GM12878 (cell line): Measurements from ENCODE around the gene MED13L. TPM values are rescaled to one million over a fixed set of nuclear protein-coding genes. Genes with fewer than 3 reads are reported as not detected.

Source experiments
- ATAC-seq: fragments of 200-7000 bp; cut with Tn5 transposase; 3 replicates; pipeline ENCODE4 v1.9.1; 2020; ENCODE audit warnings: mild to moderate bottlenecking, moderate library complexity
- BruUV-seq: library from RNA; stranded (reverse); fragments of 400-500 nt; replicated peaks from 2 replicates; lab custom pipeline; 2021; lab: Mats Ljungman, UMichigan
- CTCF ChIA-PET: fragments of 300-600 bp; sonication (Branson Sonifier 250); formaldehyde crosslinking; extraction: SDS; loops from one replicate; lab custom pipeline; 2021; ENCODE audit warnings: inconsistent platforms; lab: Yijun Ruan, JAX
- POLR2A ChIA-PET: fragments of 350-600 bp; formaldehyde crosslinking; extraction: SDS; loops from one replicate; lab custom pipeline; 2021; ENCODE audit warnings: inconsistent platforms; lab: Charles Lee
- RAD21 ChIA-PET: fragments of 300-600 bp; sonication (Branson Sonifier 250); formaldehyde crosslinking; loops from one replicate; lab custom pipeline; 2023; ENCODE audit warnings: antibody characterized with exemption; ENCODE audit not compliant: unreplicated experiment; lab: Charles Lee
- SMC1A ChIA-PET: fragments of 300-600 bp; sonication (Branson Sonifier 250); formaldehyde crosslinking; loops from one replicate; lab custom pipeline; 2023; ENCODE audit not compliant: unreplicated experiment, uncharacterized antibody; lab: Charles Lee
- DNase-seq: peaks from one replicate; pipeline ENCODE4 v3.0.0-alpha.2; 2011; ENCODE audit warnings: low read depth, low spot score
- FAIRE-seq: peaks from 3 replicates; lab custom pipeline; 2011; peaks lifted over from hg19 to GRCh38; lab: Jason Lieb, UNC
- H2AFZ ChIP-seq: 2 replicates; pipeline ENCODE4 v1.6.0; 2011; ENCODE audit warnings: low read depth, low read length, control low read depth; ENCODE audit not compliant: control insufficient read depth
- H3K27ac ChIP-seq: 2 replicates; pipeline ENCODE4 v1.5.1; 2011; ENCODE audit warnings: control low read depth; ENCODE audit not compliant: control insufficient read depth, insufficient read depth
- H3K27me3 ChIP-seq, 2 experiments: replicated peaks in 1 of 2; 2 replicates each; pipeline versions ENCODE4 v1.6.0 to v1.6.1; 2011; ENCODE audit warnings: low read length in 1 of 2; ENCODE audit not compliant: control insufficient read depth in 2 of 2, insufficient read depth in 2 of 2
- H3K36me3 ChIP-seq, 2 experiments: 2 replicates each; pipeline ENCODE4 v1.5.1; 2011; ENCODE audit warnings: low read length in 1 of 2; ENCODE audit not compliant: control insufficient read depth in 2 of 2, insufficient read depth in 2 of 2
- H3K4me1 ChIP-seq: 2 replicates; pipeline ENCODE4 v1.6.1; 2011; ENCODE audit warnings: mild to moderate bottlenecking, low read length, moderate library complexity, mixed read lengths; ENCODE audit not compliant: control insufficient read depth, insufficient read depth
- H3K4me2 ChIP-seq: 2 replicates; pipeline ENCODE4 v1.6.0; 2011; ENCODE audit warnings: control low read depth; ENCODE audit not compliant: control insufficient read depth, insufficient read depth
- H3K4me3 ChIP-seq: fragments of 200-600 bp; sonication (generic); 2 replicates; pipeline ENCODE4 v1.5.1; 2016
- H3K79me2 ChIP-seq: 2 replicates; pipeline ENCODE4 v1.6.0; 2011; ENCODE audit warnings: low read length; ENCODE audit not compliant: control insufficient read depth, insufficient read depth
- H3K9ac ChIP-seq: 2 replicates; pipeline ENCODE4 v1.8.0; 2011; ENCODE audit warnings: low read length, control low read depth, mixed read lengths; ENCODE audit not compliant: control insufficient read depth, insufficient read depth
- H3K9me3 ChIP-seq: replicated peaks from 3 replicates; pipeline ENCODE4 v1.5.1; 2011; ENCODE audit warnings: mild to moderate bottlenecking, low read length; ENCODE audit not compliant: control insufficient read depth, insufficient read depth
- H4K20me1 ChIP-seq: 2 replicates; pipeline ENCODE4 v1.6.0; 2011; ENCODE audit not compliant: control insufficient read depth, insufficient read depth
- ATF7 ChIP-seq: fragments of 450-650 bp; IDR thresholded peaks from 2 replicates; pipeline ENCODE4 v1.6.1; 2016; ENCODE audit warnings: low read depth, mild to moderate bottlenecking
- BCLAF1 ChIP-seq: fragments of 450-650 bp; IDR thresholded peaks from 2 replicates; pipeline ENCODE4 v1.6.1; 2017; ENCODE audit warnings: antibody characterized with exemption, mild to moderate bottlenecking, moderate library complexity
- BMI1 ChIP-seq: fragments of 450-650 bp; IDR thresholded peaks from 2 replicates; pipeline ENCODE4 v1.6.1; 2016; ENCODE audit warnings: mild to moderate bottlenecking, moderate library complexity, borderline replicate concordance
- CREM ChIP-seq: IDR thresholded peaks from 2 replicates; pipeline ENCODE4 v1.6.1; 2014; ENCODE audit warnings: antibody characterized with exemption, low read depth
- ETV6 ChIP-seq, 2 experiments: fragments of 450-650 bp in 1 of 2; IDR thresholded peaks in 1 of 2; conservative IDR thresholded peaks in 1 of 2; 2 replicates each; pipeline ENCODE4 v1.6.1; 2014; ENCODE audit warnings: antibody characterized with exemption in 1 of 2, borderline replicate concordance in 1 of 2, low read depth in 1 of 2, mild to moderate bottlenecking in 1 of 2, moderate library complexity in 1 of 2
- FOXM1 ChIP-seq: IDR thresholded peaks from 2 replicates; pipeline ENCODE4 v1.6.1; 2012; ENCODE audit warnings: low read depth, mild to moderate bottlenecking, inconsistent platforms, low read length, moderate library complexity
- HDAC2 ChIP-seq: fragments of 200-600 bp; sonication (generic); IDR thresholded peaks from 2 replicates; pipeline ENCODE4 v1.6.1; 2017
- MYB ChIP-seq: fragments of 150-350 bp; IDR thresholded peaks from 2 replicates; pipeline ENCODE4 v1.6.1; 2014; ENCODE audit warnings: mild to moderate bottlenecking, low read depth, low read length, borderline replicate concordance
- MYC ChIP-seq: IDR thresholded peaks from 2 replicates; pipeline ENCODE4 v1.6.1; 2011; ENCODE audit warnings: mild to moderate bottlenecking, low read length, moderate library complexity, inconsistent platforms; ENCODE audit not compliant: insufficient read depth, insufficient replicate concordance, insufficient read length, severe bottlenecking
- POLR2AphosphoS2 ChIP-seq: IDR thresholded peaks from 2 replicates; pipeline ENCODE4 v1.6.1; 2011; ENCODE audit warnings: low read depth, mild to moderate bottlenecking, low read length, improper control_type of control experiment, moderate library complexity
- RFX5 ChIP-seq: IDR thresholded peaks from 2 replicates; pipeline ENCODE4 v1.6.1; 2011; ENCODE audit warnings: low read depth, low read length, improper control_type of control experiment
- SMAD5 ChIP-seq: IDR thresholded peaks from 2 replicates; pipeline ENCODE4 v1.6.1; 2016; ENCODE audit warnings: antibody characterized with exemption, low read depth
- SMC3 ChIP-seq: IDR thresholded peaks from 2 replicates; pipeline ENCODE4 v1.6.1; 2011; ENCODE audit warnings: low read length, improper control_type of control experiment, borderline replicate concordance
- SUPT20H ChIP-seq: IDR thresholded peaks from 2 replicates; pipeline ENCODE4 v1.6.1; 2011; ENCODE audit warnings: low read depth, mild to moderate bottlenecking, low read length, moderate library complexity, borderline replicate concordance; ENCODE audit not compliant: control insufficient read depth
- ZNF687 ChIP-seq: fragments of 450-650 bp; IDR thresholded peaks from 2 replicates; pipeline ENCODE4 v1.6.1; 2017; ENCODE audit warnings: mild to moderate bottlenecking, moderate library complexity
- WGBS: methylation state at CpG from one replicate; pipeline ENCODE4 v1.1.6; 2016; ENCODE audit warnings: low lambda C conversion rate; ENCODE audit not compliant: insufficient replicate concordance, insufficient coverage; ENCODE audit errors: missing lambda C conversion rate; 5-methylcytosine and 5-hydroxymethylcytosine counted together
- in situ Hi-C: fragments of 300-500 bp; cut with MboI; formaldehyde crosslinking; loops from 9 replicates; pipeline ENCODE4 v1.14.3; 2018; ENCODE audit warnings: mixed read lengths
- intact Hi-C: fragments of 100-400 bp; cut with micrococcal nuclease; formaldehyde crosslinking; loops from one replicate; pipeline ENCODE4 v1.14.2; 2022; ENCODE audit not compliant: unreplicated experiment
- polyA plus RNA-seq, 11 experiments: library from polyadenylated mRNA; depleted of rRNA in 4 of 11; unstranded in 6 of 11; stranded (reverse) in 5 of 11; fragments of >200 nt; fragmentation: Nextera tagmentation in 4 of 11; fragmentation: Illumina TruSeq in 1 of 11; extraction: Ambion mirVana in 4 of 11; extraction: Trizol in 1 of 11; gene quantifications; 1 replicate in 1 of 11; 2 replicates in 10 of 11; pipeline versions ENCODE4 v1.2.1 to v1.2.3, GENCODE V29; 2011 to 2016; ENCODE audit warnings: inconsistent platforms in 2 of 11, missing spikeins in 2 of 11, low read depth in 1 of 11
- total RNA-seq, 4 experiments: library from RNA; depleted of rRNA in 3 of 4; stranded (reverse); fragments of >200 nt in 3 of 4; fragmentation: Illumina TruSeq in 1 of 4; extraction: Trizol in 1 of 4; gene quantifications; 2 replicates each; pipeline versions ENCODE4 v1.2.1 to v1.2.3, GENCODE V29; 2013 to 2021

Gene MED13L
- total and polyA plus RNA-seq, 10 of the 15 experiments (the other 5 are each of a cell fraction or from before 2014, with no cell fraction given) = 3.7 to 30.1 (median 9.1) TPM

- no peak for TF ChIP-seq MYC
- no peak for TF ChIP-seq POLR2AphosphoS2
- no peak for TF ChIP-seq ZNF687
- TF ChIP-seq, all 136 proteins: peak for 0
These were observed 10.4 kb upstream of the MED13L start (continued) for GRCh38 chr12:116287842-116288301.

- CTCF ChIA-PET = interaction anchor here (1.0 kb wide), 1 partner anchor 1454 kb away, joined by 3 read pairs; no protein-coding TSS in a partner anchor
- BruUV-seq = no TSS peak
- Histone ChIP-seq H3K79me2 (no peaks in the 10 kb centered on the region), H4K20me1 (no peaks in the 10 kb centered on the region), H3K27me3 (peaks cover 0 to 5% of the 10 kb centered on the region in 2 experiments; a peak in 2 of 4 replicates), H3K36me3 (no peaks in the 10 kb centered on the region), H3K4me2 (no peak overlapping the region), H2AFZ (no peak overlapping the region), H3K4me3 (no peak overlapping the region), H3K9ac (no peak overlapping the region), H3K27ac (no peak overlapping the region), H3K9me3 (no peaks in the 10 kb centered on the region), H3K4me1 (no peaks in the 10 kb centered on the region)
- ATAC-seq (no peak), FAIRE-seq (no peak), DNase-seq (no peak)
- in situ Hi-C loops = no loop called here
- SMC1A ChIA-PET = no interaction called here
- RAD21 ChIA-PET = interaction anchor here (0.7 kb wide), 1 partner anchor 219 kb away, joined by 3 read pairs; no protein-coding TSS in a partner anchor
- 83% methylated on average over 5 of the region's 5 CpGs for WGBS
- intact Hi-C loops = loop anchor here (5.0 kb wide), 1 partner anchor 318 kb away; no protein-coding TSS in a partner anchor
- POLR2A ChIA-PET = interaction anchor here (0.9 kb wide), 1 partner anchor 28 kb away, joined by 3 read pairs; no protein-coding TSS in a partner anchor
- TF ChIP-seq BCLAF1 = no peak
- TF ChIP-seq CREM = no peak
- TF ChIP-seq SMAD5 = no peak
- TF ChIP-seq ATF7 = no peak
- no peak for TF ChIP-seq SUPT20H
- no peak for TF ChIP-seq MYB
- no peak for TF ChIP-seq HDAC2
- TF ChIP-seq FOXM1 = no peak
- no peak for TF ChIP-seq ETV6 (conservative IDR thresholded peaks at IDR 0.05 in 1 of 2, IDR thresholded peaks at IDR 0.05 in 1 of 2; ENCODE audit: borderline replicate concordance in 1 of 2, low read depth in 1 of 2)
- no peak for TF ChIP-seq RFX5
- no peak for TF ChIP-seq SMC3
- no peak for TF ChIP-seq BMI1
These were observed 6.9 kb upstream of the MED13L start for GRCh38 chr12:116284396-116284795.
